HG03280 (cell line): Measurements from ENCODE around the gene PTPRN.
"Not testable (repeated sequence)": the region's sequence is repeated elsewhere in the genome, so short reads cannot be mapped to it uniquely, and the experiment has no call there.

Source experiments
- ATAC-seq: cut with Tn5 transposase; IDR thresholded peaks from one replicate; pipeline ENCODE4 v1.9.1; 2021; ENCODE audit warnings: mild to moderate bottlenecking, moderate library complexity; ENCODE audit not compliant: unreplicated experiment

Gene PTPRN

DNA sequence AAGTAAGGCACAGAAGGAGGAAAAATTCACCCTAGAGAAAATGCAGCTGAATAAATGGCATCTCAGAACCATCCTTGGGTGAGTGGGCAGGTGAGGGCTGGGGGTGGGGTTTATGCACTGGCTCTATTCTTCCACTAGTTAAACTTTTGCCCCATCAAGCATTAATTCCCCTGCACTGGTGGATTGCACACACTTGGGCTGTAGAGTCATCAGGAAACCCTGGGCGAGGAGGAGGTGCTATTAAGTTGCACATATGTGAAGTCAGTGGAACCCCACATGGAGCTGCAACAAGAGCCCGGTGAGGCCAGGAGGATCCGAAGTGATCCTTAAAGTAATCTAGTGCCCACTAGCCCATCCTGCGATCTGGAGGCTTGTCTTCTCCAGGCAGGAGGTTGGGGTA, 36.8 kb downstream of the PTPRN start:
- no peak for ATAC-seq

DNA sequence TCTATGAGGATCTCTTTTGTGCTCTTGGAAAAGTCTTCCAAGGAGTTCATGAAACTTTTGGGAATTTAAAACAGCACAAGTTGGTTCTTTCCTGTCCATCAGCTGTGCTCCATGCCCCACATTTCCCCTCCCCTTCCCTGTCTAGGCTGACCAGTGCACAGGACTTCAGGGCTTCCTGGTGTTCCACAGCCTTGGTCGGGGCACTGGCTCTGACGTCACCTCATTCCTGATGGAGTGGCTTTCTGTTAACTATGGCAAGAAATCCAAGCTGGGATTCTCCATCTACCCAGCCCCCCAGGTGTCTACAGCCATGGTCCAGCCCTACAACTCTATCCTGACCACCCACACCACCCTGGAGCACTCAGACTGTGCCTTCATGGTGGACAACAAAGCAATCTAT, 38.2 kb downstream of the PTPRN start:
- ATAC-seq: no peak

DNA sequence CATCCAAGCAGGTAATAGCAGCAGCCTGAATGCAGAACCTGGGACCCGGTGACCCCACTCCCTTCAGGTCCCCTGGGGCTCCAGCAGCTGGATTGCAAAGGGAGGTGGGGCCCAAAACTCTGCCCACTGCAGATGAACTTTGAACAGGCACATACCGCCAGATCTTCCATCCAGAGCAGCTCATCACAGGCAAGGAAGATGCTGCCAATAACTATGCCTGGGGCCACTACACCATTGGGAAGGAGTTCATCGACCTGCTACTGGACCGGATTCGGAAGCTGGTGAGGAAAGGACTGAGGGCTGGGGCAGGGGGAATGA, 39.2 kb downstream of the PTPRN start:
- ATAC-seq: no peak

DNA sequence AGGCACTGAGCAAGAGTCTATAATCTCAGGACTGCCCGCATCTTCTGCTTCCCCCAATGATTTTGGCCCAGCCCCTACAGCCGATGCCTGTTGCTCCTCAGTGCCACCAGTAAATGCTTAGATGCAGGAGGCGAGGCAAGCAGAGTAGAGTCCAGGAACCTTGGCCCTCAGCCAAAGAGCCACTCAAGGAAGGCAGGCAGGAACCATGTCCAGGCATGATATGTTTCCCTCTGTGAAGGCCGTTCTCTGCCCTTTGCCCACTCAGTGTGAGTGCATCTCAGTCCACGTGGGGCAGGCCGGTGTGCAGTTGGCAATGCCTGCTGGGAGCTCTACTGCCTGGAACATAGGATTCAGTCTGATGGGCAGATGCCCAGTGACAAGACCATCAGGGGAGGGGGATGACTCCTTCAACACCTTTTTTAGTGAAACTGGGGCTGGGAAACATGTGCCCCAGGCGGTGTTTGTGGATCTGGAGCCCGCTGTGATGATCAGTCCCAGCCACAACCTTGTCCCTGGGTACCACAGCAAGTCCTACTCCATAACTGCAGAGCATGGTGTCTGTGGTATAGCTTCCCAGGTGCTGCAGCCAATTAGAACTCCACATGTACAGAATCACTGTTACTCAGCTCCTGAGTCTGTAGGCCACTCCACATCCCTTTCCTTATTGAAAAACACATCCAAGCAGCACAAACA, 39.7 kb downstream of the PTPRN start:
- ATAC-seq: no peak

DNA sequence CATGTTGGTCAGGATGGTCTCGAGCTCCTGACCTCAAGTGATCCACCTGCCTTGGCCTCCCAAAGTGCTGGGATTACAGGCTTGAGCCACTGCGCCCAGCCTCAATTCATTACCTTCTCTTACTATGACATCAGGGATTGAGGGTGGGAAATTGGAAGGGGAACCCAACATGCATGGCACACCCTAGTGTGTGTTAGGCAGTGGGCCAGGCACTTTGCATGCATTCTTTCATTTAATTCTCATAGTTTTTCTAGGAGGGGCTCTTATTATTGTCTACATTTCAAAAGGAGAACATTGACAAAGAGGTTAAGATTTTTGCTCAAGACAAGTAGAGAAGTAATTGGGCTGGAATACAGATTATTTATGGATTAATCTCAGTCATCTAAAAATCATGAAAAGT, 40.9 kb downstream of the PTPRN start:
- ATAC-seq: no peak

DNA sequence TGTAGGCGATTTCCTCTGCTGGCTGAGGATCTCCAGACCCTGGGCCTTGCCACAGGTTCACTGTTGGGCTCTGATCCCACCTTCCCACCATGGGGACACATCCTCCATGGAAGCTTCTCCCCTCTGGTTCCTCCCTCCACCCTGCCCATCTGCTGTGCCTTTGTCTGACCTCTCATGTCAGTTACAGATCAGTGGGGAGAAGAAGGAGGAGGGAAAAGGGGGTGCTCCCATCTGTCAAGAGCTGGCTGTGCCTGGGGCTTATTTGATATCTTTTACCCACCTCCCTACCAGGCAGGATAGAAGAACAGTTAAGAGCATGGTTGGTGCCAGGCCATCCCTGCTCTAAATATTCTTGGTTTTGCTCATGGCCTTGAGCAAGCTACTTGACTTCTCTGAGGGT, 42.3 kb downstream of the PTPRN start:
- ATAC-seq: no peak

DNA sequence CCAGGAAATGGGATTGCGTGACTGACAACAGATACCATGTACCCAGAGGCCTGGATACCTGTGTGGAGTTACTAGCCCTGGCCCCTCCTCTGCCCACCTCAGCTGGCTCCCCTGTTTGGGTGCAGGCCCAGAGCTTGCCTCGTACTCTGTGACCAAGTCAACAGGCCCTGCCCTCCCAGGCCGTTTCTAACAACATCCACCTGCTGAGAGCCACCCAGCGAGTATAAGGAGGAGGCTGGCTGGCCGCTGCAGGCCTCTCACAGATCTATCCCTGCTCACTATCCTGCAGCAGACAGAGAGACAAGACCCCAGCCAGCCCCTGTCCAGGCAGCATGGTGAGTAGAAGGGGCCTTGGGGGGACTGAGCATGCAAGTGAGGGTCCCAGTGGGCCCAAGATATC, 43.0 kb downstream of the PTPRN start:
- ATAC-seq: no peak

DNA sequence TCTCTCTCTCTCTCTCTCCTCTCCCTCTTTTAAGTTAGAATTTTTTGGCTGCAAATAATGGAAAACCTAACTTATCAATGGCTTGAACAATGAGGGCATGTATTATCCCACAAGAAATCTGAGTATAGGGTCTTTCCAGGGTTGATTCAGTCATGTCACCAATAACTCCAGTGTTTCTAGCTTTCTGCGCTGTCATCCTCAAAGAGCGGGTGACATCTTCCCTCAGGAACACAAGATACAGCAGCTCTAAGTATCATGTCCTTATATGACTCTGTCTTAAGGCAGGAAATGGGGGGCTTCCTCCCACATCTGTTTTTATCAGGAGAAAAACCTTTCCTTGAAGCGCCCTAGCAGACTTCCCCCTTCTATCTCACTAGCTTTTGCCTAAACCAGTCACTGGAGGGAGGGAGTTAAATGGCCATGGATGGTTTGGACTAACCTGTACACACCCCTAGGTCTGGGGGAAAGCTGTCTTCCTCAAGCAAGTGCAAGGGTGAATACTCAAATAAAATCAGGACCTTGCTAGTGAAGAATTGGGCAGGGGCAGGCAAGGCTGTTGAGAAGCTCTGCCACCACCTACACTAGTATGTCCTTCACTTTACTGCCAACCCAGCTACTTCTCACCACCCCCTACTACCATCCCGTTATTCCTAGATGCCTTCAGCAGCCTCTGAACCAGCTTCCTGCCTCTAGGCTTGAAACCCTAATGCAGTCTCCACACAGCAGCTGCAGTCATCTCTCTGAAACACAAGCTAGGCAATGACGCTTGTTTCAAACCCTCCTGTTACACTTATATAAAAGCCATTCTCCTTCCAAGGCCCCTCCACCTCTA, 48.0 kb downstream of the PTPRN start:
- no peak for ATAC-seq

DNA sequence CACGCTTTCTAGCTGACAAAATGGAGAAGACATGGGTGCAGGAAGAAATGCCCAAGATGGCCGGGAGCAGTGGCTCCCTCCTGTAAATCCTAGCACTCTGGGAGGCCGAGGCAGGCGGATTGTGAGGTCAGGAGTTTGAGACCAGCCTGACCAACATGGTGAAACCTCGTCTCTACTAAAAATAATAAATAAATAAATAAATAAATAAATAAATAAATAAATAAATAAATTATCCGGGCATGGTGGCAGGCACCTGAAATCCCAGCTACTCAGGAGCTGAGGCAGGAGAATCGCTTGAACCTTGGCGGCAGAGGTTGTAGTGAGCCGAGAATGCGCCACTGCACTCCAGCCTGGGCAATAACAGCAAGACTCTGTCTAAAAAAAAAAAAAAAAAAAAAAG, 50.3 kb downstream of the PTPRN start:
- ATAC-seq: not testable (repeated sequence)

DNA sequence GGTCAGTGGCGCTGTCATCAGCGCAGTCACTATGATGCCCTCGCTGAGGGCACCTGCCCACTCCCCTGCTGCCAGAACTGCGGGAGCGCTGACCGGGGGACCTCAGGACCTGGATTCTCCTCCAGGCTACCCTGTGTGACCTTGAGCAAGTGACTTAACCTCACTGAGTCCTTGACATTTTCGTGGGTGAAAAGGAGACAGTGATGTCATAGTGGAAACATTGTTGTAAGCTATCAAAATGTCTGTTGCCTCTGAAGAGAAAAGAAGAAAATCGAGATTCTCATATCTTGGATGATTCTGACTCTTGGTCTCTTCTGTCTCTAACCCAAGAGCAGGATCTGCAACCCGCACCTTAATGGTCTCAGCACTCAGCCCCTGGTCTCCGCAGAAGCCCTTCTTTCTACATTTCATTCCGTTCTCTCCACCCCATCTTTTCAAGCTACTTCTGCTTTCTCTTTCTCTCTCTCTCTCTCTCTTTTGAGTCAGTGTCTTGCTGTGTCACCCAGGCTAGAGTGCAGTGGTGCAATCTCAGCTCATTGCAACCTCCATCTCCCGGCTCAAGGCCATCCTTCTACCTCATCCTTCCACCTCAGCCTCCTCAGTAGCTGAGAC, 54.5 kb downstream of the PTPRN start:
- ATAC-seq: peak; percentile 20

DNA sequence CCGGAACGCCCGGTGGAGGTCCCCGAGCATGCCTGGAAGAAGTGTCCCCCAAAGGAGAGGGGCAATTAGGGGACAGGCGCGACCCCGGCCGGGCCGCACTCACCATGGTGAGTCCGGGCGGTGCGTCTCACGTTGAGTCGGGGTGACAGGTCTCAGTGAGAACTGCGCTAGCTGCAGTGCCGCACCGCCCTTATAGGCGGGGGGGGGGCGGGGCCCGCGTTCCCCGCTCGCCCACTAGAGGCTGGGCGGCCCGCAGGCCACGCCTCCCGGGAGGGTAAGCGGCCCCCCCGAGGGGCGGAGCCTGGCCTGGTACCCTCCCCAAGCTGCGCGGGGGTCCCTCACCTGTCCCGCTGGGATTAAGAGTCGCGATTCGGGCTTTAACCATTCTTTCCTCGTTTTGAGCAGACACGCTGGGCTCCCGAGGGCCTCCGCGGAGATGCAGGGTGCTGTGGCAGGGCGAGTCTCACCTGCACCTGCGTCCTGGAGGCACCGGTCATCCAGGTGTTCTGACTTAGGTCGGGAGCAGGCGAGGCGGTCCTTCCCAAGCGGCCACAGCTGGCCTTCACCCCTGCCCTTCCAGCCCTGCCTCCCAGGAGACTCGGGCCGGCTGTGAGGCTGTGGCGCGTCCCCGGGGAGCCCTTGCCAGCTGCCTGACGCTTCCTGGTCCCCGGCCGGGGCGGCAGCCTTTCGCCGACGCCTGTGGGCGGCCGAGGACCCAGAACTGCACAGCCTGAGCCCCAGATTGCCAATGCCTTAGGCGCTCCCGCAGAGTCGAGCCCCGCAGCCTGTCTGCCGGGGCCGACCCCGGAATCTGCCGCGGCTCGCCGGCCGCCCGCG, 55.2 kb downstream of the PTPRN start, which contains the start of gene TUBA4A:
Gene TUBA4A (minus strand): TSS at position 166 of the 837 bp plus-strand sequence. CDS start 60 bp downstream, at position 106.
- peak; percentile 71 for ATAC-seq

DNA sequence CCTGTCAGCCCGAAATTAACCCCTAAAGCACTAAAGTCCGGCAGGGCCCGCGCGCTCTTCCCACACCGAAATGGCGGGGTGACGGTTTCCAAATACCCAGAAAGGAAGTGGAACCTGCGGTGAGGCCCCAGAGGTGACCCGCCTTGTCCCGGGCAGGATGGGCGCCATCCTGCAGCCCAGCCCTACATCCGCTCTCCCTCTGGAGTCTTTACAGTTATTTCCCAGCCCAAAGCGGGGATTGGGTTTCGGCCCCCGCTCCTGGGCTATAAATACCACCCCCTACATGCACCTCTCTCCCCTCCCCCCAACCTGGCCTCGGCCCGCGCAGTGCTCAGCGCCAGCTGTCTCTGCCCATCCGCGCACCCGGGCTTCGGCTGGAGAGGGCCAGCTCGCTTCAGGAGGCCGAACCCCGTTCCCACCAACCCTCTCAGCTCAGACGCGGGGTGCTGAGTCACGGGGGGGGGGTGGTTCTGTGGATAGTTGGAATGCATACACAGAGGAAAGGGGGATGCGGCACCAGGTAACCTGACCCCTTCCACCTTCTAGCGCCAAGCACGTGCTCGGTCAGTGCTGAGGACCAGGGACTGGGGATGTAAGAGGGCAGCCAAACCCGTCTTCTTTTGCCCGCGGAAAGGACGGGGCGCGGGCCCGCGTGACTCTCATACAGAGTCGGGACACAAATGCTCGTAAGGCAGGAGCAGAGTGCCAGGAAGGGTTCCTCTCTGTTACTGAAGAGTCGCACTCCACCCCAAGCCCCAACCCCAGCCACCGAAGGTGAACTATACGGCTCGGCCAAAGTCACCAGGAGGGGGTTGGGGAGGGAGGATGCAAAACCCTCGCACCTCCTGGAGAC, 56.1 kb downstream of the PTPRN start, which contains the start of gene TUBA4B:
Gene TUBA4B (plus strand): TSS at position 344 of the 853 bp plus-strand sequence. CDS start 165 bp downstream, at position 509.
- ATAC-seq: peak; percentile 24

DNA sequence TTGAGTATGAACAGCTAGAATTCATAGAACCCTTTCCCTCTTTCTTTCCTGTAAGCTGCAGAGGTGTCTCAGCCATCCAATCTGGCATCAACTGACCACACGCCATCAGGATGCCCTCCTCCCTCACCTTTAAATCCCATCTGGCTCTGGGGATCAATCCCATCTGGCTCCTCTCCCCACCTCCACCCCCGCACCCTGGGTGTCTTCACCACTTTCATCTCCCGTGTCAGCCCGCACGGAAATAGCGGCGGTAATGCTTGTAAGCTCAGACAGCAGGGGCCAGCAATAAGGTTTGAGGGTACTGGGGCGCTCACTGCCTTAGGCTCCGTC, 56.7 kb downstream of the PTPRN start:
- ATAC-seq: no peak

DNA sequence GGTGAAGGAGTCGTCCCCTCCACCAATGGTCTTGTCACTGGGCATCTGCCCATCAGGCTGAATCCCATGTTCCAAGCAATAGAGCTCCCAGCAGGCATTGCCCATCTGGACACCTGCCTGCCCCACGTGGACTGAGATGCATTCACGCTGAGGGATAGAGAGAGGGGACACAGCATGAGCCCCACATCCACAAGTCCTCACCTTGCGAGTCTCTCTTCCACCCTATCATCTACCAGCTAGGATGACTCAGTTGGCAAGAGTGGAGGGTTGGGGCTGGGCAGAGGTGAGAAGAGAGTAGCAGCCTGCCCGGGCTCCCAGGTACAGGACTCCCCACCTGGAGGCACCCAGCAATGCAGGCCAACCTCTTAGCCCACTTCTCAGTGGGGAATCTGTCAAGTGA, 57.1 kb downstream of the PTPRN start:
- ATAC-seq: no peak

DNA sequence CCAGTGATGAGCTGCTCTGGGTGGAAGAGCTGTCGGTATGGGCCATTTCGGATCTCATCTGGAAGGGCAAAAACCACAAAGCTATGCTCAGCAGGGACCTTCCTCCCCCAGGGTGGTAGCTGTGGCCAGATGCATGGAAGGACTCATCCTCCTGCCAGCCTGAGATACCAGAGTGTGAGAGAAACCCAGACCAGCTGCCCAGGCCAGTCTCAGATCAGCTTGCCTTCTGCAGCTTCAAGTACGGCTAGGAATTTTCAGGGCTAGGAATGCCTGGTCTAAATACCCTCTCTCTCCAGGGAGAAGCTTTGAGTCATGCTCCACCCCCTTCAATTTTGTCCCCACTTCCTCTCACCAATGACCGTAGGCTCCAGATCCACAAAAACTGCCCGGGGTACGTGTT, 57.5 kb downstream of the PTPRN start:
- ATAC-seq: no peak

DNA sequence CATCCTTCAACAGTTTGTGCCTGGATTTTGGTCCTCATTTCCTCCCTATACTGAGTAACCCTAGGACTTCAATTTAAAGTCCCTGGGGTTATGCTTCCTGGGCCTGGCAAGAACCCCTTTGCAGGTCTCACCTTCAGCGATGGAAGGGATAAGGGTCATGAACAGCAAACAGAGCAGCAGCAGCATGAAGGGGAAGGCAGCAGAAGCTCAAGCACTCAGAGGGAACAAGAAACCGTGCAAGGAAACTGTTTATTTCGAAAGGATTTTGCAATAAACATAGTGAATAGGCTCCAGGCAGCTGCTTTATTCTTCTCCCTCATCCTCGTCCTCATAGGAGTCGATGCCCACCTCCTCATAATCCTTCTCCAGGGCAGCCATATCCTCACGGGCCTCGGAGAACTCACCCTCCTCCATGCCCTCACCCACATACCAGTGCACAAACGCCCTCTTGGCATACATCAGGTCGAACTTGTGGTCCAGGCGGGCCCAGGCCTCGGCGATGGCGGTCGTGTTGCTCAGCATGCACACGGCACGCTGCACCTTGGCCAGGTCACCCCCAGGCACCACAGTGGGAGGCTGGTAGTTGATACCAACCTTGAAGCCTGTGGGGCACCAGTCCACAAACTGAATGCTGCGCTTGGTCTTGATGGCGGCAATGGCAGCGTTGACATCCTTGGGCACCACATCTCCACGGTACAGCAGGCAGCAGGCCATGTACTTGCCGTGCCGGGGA, 59.0 kb downstream of the PTPRN start:
- no peak for ATAC-seq

DNA sequence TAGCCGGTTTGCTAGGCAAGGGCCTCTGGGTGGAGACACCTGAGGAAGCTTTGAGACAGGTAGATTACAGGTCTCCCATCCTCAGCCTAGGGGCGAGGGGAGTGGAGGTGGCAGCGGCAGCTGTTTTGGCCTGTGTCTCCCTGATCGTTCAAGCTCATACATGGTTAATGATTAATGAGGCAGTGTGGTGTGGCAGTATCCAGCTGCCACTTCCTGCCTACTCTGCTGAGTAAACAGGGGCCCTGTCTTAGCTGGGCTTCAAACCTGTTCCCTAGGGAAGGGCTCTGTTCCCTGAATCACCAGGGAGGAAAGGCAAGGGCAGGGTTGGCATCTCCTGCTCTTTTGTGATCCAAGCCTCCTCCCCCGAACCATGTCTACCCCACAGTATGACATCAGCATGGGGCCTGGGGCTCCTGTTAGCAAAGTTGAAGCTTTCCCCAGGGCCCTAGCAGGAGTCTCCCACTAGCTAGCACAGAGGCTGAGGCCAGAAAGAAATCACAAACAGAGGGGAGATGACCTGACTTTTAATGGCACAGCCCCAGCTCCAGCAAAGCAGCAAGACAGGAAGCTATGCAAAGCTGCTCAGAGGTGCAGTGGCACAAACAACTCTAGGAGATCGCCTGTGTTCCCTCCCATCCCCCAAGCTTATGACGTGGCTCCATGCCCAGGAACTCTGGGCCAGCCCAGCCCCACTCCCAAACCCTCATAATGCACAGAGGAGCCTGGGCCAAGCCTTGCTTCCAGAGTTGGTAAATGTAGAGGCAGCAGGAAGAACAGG, 59.8 kb downstream of the PTPRN start:
- no peak for ATAC-seq

DNA sequence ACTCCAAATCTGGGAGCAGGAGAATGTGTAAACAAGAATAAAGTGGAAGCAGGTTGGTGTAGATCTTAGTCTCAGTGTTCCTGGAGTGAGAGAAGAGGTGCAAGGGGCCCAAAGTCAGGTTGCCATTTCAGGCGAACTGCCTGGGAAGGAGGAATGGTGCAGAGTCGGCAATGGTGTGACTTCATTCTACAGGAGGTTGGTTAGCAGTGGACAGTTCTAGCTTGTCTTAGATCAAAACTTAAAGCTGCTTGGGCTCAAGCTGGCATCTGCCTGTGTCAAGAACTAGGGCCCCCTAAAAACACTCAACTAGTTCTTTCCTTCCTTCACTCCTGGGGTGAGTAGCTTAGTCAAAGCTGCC, 60.4 kb downstream of the PTPRN start:
- no peak for ATAC-seq
